Measurements from ENCODE around the gene SYT13.

- no peak for TF ChIP-seq CTCF (IDR thresholded peaks at IDR 0.05)
- TF ChIP-seq POLR2A (IDR thresholded peaks at IDR 0.05; ENCODE audit: low read depth) = no peak
Measured at GRCh38 chr11:45211732-45212131, 74.4 kb downstream of the SYT13 start.

Measured in esophagus muscularis mucosa (tissue), 3 donors.